HepG2 (cell line): Measurements from ENCODE around the gene SLA2. TPM values are rescaled to one million over a fixed set of nuclear protein-coding genes. Genes with fewer than 3 reads are reported as not detected.

Source experiments
- DBP ChIP-seq: sonication (generic); formaldehyde crosslinking; IDR thresholded peaks from 2 replicates; pipeline ENCODE4 v1.4.0; 2020; ENCODE audit warnings: missing genetic modification reagents; ENCODE audit errors: not compliant biosample characterization
- DPF2 ChIP-seq: sonication (generic); formaldehyde crosslinking; IDR thresholded peaks from 2 replicates; pipeline ENCODE4 v1.4.0; 2020; ENCODE audit warnings: mild to moderate bottlenecking, low read depth, missing genetic modification reagents, borderline replicate concordance
- KDM6A ChIP-seq: IDR thresholded peaks from 2 replicates; pipeline ENCODE4 v1.6.1; 2016; ENCODE audit warnings: low read depth
- NPAS2 ChIP-seq: sonication (generic); formaldehyde crosslinking; IDR thresholded peaks from 2 replicates; pipeline ENCODE4 v1.8.0; 2022; ENCODE audit warnings: mild to moderate bottlenecking, missing genetic modification reagents, borderline replicate concordance
- SNAPC4 ChIP-seq: sonication (generic); formaldehyde crosslinking; IDR thresholded peaks from 2 replicates; pipeline ENCODE4 v1.4.0; 2020; ENCODE audit warnings: mild to moderate bottlenecking, missing genetic modification reagents
- ZFP82 ChIP-seq: sonication (generic); formaldehyde crosslinking; IDR thresholded peaks from 2 replicates; pipeline ENCODE4 v1.5.1; 2020; ENCODE audit warnings: mild to moderate bottlenecking, missing genetic modification reagents, borderline replicate concordance
- ZNF441 ChIP-seq: sonication (generic); formaldehyde crosslinking; IDR thresholded peaks from 2 replicates; pipeline ENCODE4 v1.7.0; 2021; ENCODE audit warnings: missing genetic modification reagents, borderline replicate concordance
- ZNF556 ChIP-seq: sonication (generic); formaldehyde crosslinking; IDR thresholded peaks from 2 replicates; pipeline ENCODE4 v1.4.0; 2020; ENCODE audit warnings: mild to moderate bottlenecking, missing genetic modification reagents, borderline replicate concordance
- polyA plus RNA-seq, 8 experiments: library from polyadenylated mRNA; depleted of rRNA in 3 of 8; stranded (reverse) in 7 of 8; unstranded in 1 of 8; fragments of >200 nt; fragmentation: Illumina TruSeq in 4 of 8; extraction: Trizol in 4 of 8; gene quantifications; 2 replicates each; pipeline versions ENCODE4 v1.2.1 to v1.2.3, GENCODE V29; 2011 to 2016; ENCODE audit warnings: low read depth in 4 of 8, missing spikeins in 1 of 8, mixed read lengths in 1 of 8; ENCODE audit not compliant: insufficient read depth in 1 of 8
- total RNA-seq, 5 experiments: library from RNA; depleted of rRNA; stranded (reverse); fragments of >200 nt; fragmentation: Illumina TruSeq; extraction: Trizol; gene quantifications; 2 replicates each; pipeline ENCODE4 v1.2.3, GENCODE V29; 2016; ENCODE audit warnings: low read depth in 1 of 5
- TF ChIP-seq, protein P1 (sequence below): sonication (generic); formaldehyde crosslinking; IDR thresholded peaks from 2 replicates; pipeline ENCODE4 v1.5.1; 2020; ENCODE audit warnings: mild to moderate bottlenecking, missing genetic modification reagents, borderline replicate concordance
- TF ChIP-seq, protein P2 (sequence below): sonication (generic); formaldehyde crosslinking; IDR thresholded peaks from 2 replicates; pipeline ENCODE4 v1.5.1; 2020; ENCODE audit warnings: missing genetic modification reagents, mild to moderate bottlenecking, borderline replicate concordance
- TF ChIP-seq, protein P3 (sequence below): sonication (generic); formaldehyde crosslinking; IDR thresholded peaks from 2 replicates; pipeline ENCODE4 v1.4.0; 2020; ENCODE audit warnings: missing genetic modification reagents, mild to moderate bottlenecking, borderline replicate concordance

Gene SLA2
- total and polyA plus RNA-seq, 2 of the 13 experiments (the other 11 are each of a cell fraction or from before 2014, with no cell fraction given) = 1.6 to 3.6 TPM

- TF ChIP-seq, protein P1, sequence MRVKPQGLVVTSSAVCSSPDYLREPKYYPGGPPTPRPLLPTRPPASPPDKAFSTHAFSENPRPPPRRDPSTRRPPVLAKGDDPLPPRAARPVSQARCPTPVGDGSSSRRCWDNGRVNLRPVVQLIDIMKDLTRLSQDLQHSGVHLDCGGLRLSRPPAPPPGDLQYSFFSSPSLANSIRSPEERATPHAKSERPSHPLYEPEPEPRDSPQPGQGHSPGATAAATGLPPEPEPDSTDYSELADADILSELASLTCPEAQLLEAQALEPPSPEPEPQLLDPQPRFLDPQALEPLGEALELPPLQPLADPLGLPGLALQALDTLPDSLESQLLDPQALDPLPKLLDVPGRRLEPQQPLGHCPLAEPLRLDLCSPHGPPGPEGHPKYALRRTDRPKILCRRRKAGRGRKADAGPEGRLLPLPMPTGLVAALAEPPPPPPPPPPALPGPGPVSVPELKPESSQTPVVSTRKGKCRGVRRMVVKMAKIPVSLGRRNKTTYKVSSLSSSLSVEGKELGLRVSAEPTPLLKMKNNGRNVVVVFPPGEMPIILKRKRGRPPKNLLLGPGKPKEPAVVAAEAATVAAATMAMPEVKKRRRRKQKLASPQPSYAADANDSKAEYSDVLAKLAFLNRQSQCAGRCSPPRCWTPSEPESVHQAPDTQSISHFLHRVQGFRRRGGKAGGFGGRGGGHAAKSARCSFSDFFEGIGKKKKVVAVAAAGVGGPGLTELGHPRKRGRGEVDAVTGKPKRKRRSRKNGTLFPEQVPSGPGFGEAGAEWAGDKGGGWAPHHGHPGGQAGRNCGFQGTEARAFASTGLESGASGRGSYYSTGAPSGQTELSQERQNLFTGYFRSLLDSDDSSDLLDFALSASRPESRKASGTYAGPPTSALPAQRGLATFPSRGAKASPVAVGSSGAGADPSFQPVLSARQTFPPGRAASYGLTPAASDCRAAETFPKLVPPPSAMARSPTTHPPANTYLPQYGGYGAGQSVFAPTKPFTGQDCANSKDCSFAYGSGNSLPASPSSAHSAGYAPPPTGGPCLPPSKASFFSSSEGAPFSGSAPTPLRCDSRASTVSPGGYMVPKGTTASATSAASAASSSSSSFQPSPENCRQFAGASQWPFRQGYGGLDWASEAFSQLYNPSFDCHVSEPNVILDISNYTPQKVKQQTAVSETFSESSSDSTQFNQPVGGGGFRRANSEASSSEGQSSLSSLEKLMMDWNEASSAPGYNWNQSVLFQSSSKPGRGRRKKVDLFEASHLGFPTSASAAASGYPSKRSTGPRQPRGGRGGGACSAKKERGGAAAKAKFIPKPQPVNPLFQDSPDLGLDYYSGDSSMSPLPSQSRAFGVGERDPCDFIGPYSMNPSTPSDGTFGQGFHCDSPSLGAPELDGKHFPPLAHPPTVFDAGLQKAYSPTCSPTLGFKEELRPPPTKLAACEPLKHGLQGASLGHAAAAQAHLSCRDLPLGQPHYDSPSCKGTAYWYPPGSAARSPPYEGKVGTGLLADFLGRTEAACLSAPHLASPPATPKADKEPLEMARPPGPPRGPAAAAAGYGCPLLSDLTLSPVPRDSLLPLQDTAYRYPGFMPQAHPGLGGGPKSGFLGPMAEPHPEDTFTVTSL (CRISPR knock-in tag) = no peak; the same call in none of the 2 replicates
- TF ChIP-seq ZNF441 (CRISPR knock-in tag) = no peak; the same call in 1 of the 2 replicates
- no peak for TF ChIP-seq ZFP82 (CRISPR knock-in tag)
- TF ChIP-seq, protein P2, sequence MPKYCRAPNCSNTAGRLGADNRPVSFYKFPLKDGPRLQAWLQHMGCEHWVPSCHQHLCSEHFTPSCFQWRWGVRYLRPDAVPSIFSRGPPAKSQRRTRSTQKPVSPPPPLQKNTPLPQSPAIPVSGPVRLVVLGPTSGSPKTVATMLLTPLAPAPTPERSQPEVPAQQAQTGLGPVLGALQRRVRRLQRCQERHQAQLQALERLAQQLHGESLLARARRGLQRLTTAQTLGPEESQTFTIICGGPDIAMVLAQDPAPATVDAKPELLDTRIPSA (CRISPR knock-in tag) = no peak
- TF ChIP-seq, protein P3, sequence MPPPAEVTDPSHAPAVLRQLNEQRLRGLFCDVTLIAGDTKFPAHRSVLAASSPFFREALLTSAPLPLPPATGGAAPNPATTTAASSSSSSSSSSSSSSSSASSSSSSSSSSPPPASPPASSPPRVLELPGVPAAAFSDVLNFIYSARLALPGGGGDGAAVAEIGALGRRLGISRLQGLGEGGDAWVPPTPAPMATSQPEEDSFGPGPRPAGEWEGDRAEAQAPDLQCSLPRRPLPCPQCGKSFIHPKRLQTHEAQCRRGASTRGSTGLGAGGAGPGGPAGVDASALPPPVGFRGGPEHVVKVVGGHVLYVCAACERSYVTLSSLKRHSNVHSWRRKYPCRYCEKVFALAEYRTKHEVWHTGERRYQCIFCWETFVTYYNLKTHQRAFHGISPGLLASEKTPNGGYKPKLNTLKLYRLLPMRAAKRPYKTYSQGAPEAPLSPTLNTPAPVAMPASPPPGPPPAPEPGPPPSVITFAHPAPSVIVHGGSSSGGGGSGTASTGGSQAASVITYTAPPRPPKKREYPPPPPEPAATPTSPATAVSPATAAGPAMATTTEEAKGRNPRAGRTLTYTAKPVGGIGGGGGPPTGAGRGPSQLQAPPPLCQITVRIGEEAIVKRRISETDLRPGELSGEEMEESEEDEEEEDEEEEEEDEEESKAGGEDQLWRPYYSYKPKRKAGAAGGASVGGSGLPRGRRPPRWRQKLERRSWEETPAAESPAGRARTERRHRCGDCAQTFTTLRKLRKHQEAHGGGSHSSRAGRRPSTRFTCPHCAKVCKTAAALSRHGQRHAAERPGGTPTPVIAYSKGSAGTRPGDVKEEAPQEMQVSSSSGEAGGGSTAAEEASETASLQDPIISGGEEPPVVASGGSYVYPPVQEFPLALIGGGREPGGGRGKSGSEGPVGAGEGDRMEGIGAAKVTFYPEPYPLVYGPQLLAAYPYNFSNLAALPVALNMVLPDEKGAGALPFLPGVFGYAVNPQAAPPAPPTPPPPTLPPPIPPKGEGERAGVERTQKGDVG (CRISPR knock-in tag) = no peak
- peak; percentile 86 for TF ChIP-seq KDM6A
- TF ChIP-seq DBP (CRISPR knock-in tag) = no peak
- TF ChIP-seq DPF2 (CRISPR knock-in tag) = peak; percentile 64; the same call in 1 of the 2 replicates
- TF ChIP-seq SNAPC4 (CRISPR knock-in tag) = no peak
- no peak; the same call in 1 of the 2 replicates for TF ChIP-seq ZNF556 (CRISPR knock-in tag)
- no peak for TF ChIP-seq NPAS2
Measured at GRCh38 chr20:36607586-36608387, 38.2 kb downstream of the SLA2 start (continued).
